ENCODE measurements around the gene PRKX. TPM values are rescaled to one million over a fixed set of nuclear protein-coding genes. Genes with fewer than 3 reads are reported as not detected.
"Not testable (repeated sequence)": the region's sequence is repeated elsewhere in the genome, so short reads cannot be mapped to it uniquely, and the experiment has no call there.

The PRKX gene
- total and polyA plus RNA-seq, 2 of the 4 experiments (the other 2 are of a cell fraction) = 7.2 to 14.9 TPM

- Histone ChIP-seq H2AFZ (replicated peaks; ENCODE audit: low read length, poor library complexity) (no peak overlapping the region), H3K79me1 (ENCODE audit: low read depth in 1 of 2, low read length in 2 of 2) (no peaks in the 10 kb centered on the region), H3K14ac (replicated peaks; ENCODE audit: low read depth, low read length) (no peak overlapping the region), H3K4me1 (ENCODE audit: control insufficient read depth, insufficient read depth, low read length) (no peaks in the 10 kb centered on the region), H2BK20ac (ENCODE audit: low read depth, low read length) (no peak overlapping the region), H3K4ac (ENCODE audit: low read depth, low read length) (no peak overlapping the region), H2AK9ac (replicated peaks; ENCODE audit: low read depth, low read length, poor library complexity) (no peak overlapping the region), H3K23ac (ENCODE audit: low read depth, low read length) (no peak overlapping the region), H4K20me1 (ENCODE audit: insufficient read depth, low read length) (no peaks in the 10 kb centered on the region), H3K9me3 (ENCODE audit: control insufficient read depth, insufficient read depth, low read length) (0 out of 2 replicates have a peak, but pooled peaks cover 2% of the 10 kb centered on the region), H4K5ac (ENCODE audit: low read depth, low read length) (no peak overlapping the region), H2AK5ac (ENCODE audit: low read depth, low read length) (no peak overlapping the region), H3K4me3 (ENCODE audit: insufficient read depth, low read depth, low read length) (no peak overlapping the region), H3K4me2 (ENCODE audit: low read depth, low read length) (no peak overlapping the region), H3K9me1 (ENCODE audit: insufficient read depth, low read length) (no peaks in the 10 kb centered on the region), H3K36me3 (ENCODE audit: control insufficient read depth, insufficient read depth, low read length) (no peaks in the 10 kb centered on the region), H4K8ac (ENCODE audit: low read depth in 2 of 2, low read length in 2 of 2) (no peak overlapping the region), H3K56ac (ENCODE audit: extremely low read depth, insufficient read depth, low read length) (no peak overlapping the region), H3K27me3 (ENCODE audit: control insufficient read depth, insufficient read depth, low read length) (no peaks in the 10 kb centered on the region), H2BK5ac (ENCODE audit: low read depth, low read length, poor library complexity, severe bottlenecking) (no peak overlapping the region), H3K27ac (ENCODE audit: insufficient read depth, low read length) (no peak overlapping the region), H4K91ac (ENCODE audit: insufficient read depth, low read depth, low read length) (no peak overlapping the region), H3K18ac (ENCODE audit: low read depth, low read length) (no peak overlapping the region), H2BK15ac (ENCODE audit: low read depth, low read length) (no peak overlapping the region), H3K9ac (ENCODE audit: low read depth, low read length) (no peak overlapping the region), H2BK120ac (ENCODE audit: low read depth, low read length) (no peak overlapping the region)
- WGBS, 2 experiments (ENCODE audit: extremely low coverage in 2 of 2, insufficient read length in 1 of 2) = no CpG with 5 or more reads among the region's 4 CpGs
- in situ Hi-C loops (cut with MboI; ENCODE audit: low sequenced_read_pairs) = no loop called here
- TF ChIP-seq FOS (IDR thresholded peaks at IDR 0.05; ENCODE audit: low read depth, low read length) (no peak), MAFK (IDR thresholded peaks at IDR 0.05; ENCODE audit: low read depth, low read length) (no peak), CEBPB (IDR thresholded peaks at IDR 0.05; ENCODE audit: low read depth, low read length) (no peak), POLR2A (IDR thresholded peaks at IDR 0.05; ENCODE audit: low read depth, low read length) (no peak), MAZ (IDR thresholded peaks at IDR 0.05; ENCODE audit: borderline replicate concordance, low read depth, low read length) (no peak)
- dilution Hi-C loops (cut with HindIII; ENCODE audit: low sequenced_read_pairs, unreplicated experiment) = no loop called here
- ChIA-PET POLR2A (ENCODE audit: unreplicated experiment) (no interaction called here), CTCF (no interaction called here)
- intact Hi-C loops (cut with micrococcal nuclease) = no loop called here
- DNase-seq (no peak), ATAC-seq (ENCODE audit: low read depth) (no peak)
- no TSS peak for BruUV-seq (replicated peaks)
Measured at GRCh38 chrX:3563451-3563850, 150.0 kb downstream of the PRKX start.

DNA sequence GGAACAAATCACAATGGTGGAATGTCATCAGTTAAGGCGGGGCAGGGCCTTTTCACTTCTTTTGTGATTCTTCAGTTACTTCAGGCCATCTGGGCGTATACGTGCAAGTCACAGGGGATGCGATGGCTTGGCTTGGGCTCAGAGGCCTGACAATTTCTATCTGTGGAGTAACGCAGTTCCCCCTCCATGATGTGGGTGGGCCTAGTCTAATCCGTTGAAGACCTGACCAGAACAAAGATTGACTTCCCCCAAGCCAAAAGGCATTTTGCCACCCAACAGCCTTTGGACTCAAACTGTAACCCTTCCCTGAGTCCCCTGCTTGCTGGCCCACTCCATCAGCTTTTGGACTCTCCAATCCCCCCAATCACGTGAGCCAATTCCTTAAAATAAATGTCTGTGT, 153.4 kb downstream of the PRKX start:
- H3K4me1 ChIP-seq (ENCODE audit: control insufficient read depth, insufficient read depth, low read length); H2BK120ac ChIP-seq (ENCODE audit: low read depth, low read length); ATAC-seq (ENCODE audit: low read depth); H3K4me3 ChIP-seq (ENCODE audit: insufficient read depth, low read depth, low read length); H4K91ac ChIP-seq (ENCODE audit: insufficient read depth, low read depth, low read length); H3K14ac ChIP-seq (replicated peaks; ENCODE audit: low read depth, low read length); dilution Hi-C loops (cut with HindIII; ENCODE audit: low sequenced_read_pairs, unreplicated experiment); H2BK20ac ChIP-seq (ENCODE audit: low read depth, low read length); H3K23ac ChIP-seq (ENCODE audit: low read depth, low read length); H2AK9ac ChIP-seq (replicated peaks; ENCODE audit: low read depth, low read length, poor library complexity); H3K56ac ChIP-seq (ENCODE audit: extremely low read depth, insufficient read depth, low read length); H3K18ac ChIP-seq (ENCODE audit: low read depth, low read length); H3K36me3 ChIP-seq (ENCODE audit: control insufficient read depth, insufficient read depth, low read length); H3K4ac ChIP-seq (ENCODE audit: low read depth, low read length); H3K9me1 ChIP-seq (ENCODE audit: insufficient read depth, low read length); H2BK5ac ChIP-seq (ENCODE audit: low read depth, low read length, poor library complexity, severe bottlenecking); H3K27ac ChIP-seq (ENCODE audit: insufficient read depth, low read length); intact Hi-C loops (cut with micrococcal nuclease); H3K79me1 ChIP-seq (ENCODE audit: low read depth in 1 of 2, low read length in 2 of 2); H4K8ac ChIP-seq (ENCODE audit: low read depth in 2 of 2, low read length in 2 of 2); POLR2A ChIA-PET (ENCODE audit: unreplicated experiment); H3K27me3 ChIP-seq (ENCODE audit: control insufficient read depth, insufficient read depth, low read length); BruUV-seq (replicated peaks); H2BK15ac ChIP-seq (ENCODE audit: low read depth, low read length); H4K20me1 ChIP-seq (ENCODE audit: insufficient read depth, low read length); H3K9me3 ChIP-seq (ENCODE audit: control insufficient read depth, insufficient read depth, low read length); H4K5ac ChIP-seq (ENCODE audit: low read depth, low read length); H3K4me2 ChIP-seq (ENCODE audit: low read depth, low read length); H2AK5ac ChIP-seq (ENCODE audit: low read depth, low read length); H3K9ac ChIP-seq (ENCODE audit: low read depth, low read length); DNase-seq; H2AFZ ChIP-seq (replicated peaks; ENCODE audit: low read length, poor library complexity); in situ Hi-C loops (cut with MboI; ENCODE audit: low sequenced_read_pairs); CTCF ChIA-PET: not testable (repeated sequence)
- no CpG with 5 or more reads among the region's 7 CpGs for WGBS, 2 experiments (ENCODE audit: extremely low coverage in 2 of 2, insufficient read length in 1 of 2)
